AG09319 (cell line): ENCODE data around the gene SUPT3H.

Experiments
- DNase-seq: peaks from one replicate; pipeline ENCODE4 v3.0.0-alpha.2; 2010; ENCODE audit warnings: low read depth; ENCODE audit errors: extremely low read depth
- TF ChIP-seq, protein P1 (sequence below): IDR thresholded peaks from 2 replicates; pipeline ENCODE4 v1.5.1; 2011; ENCODE audit warnings: low read depth, mild to moderate bottlenecking, inconsistent platforms, low read length, moderate library complexity

The SUPT3H gene

DNA sequence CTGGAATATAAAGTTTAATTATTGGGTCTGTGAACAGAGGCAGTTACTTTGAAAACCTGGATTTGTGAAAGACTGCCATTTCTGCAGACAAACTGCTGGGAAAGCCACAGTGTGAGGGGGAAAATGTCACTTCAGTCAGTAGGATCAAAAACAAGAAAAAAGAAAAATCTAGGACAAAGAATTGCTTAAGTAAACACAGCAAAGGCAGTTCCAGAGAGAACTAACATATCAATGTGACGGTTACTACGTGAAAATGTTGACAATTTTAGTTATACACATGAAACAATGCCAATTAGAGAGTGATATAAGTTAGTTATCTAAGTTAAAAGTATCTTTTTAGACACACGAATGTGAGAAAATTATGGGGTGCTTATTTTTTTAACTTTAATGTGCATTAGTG is 320.0 kb downstream of the SUPT3H start:
- no peak for DNase-seq
- TF ChIP-seq, protein P1, sequence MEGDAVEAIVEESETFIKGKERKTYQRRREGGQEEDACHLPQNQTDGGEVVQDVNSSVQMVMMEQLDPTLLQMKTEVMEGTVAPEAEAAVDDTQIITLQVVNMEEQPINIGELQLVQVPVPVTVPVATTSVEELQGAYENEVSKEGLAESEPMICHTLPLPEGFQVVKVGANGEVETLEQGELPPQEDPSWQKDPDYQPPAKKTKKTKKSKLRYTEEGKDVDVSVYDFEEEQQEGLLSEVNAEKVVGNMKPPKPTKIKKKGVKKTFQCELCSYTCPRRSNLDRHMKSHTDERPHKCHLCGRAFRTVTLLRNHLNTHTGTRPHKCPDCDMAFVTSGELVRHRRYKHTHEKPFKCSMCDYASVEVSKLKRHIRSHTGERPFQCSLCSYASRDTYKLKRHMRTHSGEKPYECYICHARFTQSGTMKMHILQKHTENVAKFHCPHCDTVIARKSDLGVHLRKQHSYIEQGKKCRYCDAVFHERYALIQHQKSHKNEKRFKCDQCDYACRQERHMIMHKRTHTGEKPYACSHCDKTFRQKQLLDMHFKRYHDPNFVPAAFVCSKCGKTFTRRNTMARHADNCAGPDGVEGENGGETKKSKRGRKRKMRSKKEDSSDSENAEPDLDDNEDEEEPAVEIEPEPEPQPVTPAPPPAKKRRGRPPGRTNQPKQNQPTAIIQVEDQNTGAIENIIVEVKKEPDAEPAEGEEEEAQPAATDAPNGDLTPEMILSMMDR: no peak

DNA sequence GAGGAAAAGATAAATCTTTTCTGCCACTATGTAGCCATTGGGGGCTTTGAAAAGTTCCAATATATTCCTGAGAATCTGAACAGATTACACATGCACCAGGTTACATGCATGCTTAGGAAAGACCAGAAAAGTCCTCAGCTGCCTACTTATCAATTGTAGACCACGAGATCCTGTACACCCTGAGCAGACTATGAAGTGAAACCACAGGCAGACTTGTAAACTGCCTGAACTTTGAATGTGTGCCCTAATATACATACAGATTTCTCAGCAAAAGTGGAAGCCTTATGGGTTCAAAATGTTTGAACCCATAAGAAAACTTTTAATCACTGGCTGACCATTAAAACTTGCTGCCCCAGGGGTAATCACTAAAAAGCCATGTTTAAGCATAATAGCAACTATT is 323.1 kb downstream of the SUPT3H start:
- TF ChIP-seq, protein P1: no peak
- no peak for DNase-seq

DNA sequence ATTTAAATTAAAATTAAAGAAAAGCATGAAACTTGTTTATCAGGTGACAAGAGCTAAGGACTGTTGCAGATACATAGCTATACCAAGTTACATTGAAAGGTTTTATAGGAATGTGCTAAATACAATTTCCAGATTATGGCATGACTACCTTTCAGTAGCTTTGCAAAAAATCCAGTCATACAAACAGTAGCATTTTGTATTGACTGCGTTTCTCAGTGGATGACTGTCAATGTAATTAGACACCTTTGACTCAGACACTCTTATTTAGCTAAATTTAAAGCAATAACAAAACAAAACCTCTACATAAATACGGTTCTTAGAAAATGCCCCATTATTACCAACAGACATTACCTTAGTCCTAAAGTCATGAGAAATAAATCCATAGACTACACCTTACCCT is 325.4 kb downstream of the SUPT3H start:
- TF ChIP-seq, protein P1: no peak
- DNase-seq: no peak

GRCh38 chr6:45049188-45049843 is 328.4 kb downstream of the SUPT3H start:
- no peak for DNase-seq
- TF ChIP-seq, protein P1: no peak

DNA sequence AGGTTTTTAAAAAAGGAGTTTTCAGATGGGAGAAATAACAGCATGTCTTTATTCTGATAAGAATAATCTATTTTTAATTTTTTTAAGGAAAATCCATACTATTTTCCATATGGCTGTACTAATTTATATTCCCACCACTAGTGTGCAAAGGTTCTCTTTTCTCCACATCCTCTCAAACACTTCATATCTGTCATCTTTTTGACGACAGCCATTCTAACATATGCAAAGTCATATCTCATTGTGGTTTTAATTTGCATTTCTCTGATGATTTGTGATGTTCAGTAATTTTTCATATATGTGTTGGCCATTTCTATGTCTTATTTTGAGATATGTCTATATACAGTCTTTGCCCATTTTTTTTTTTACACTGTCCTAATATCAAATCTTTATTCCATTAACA is 330.2 kb downstream of the SUPT3H start:
- DNase-seq: no peak
- TF ChIP-seq, protein P1: no peak

- TF ChIP-seq, protein P1: no peak
- no peak for DNase-seq
These were observed 332.5 kb downstream of the SUPT3H start for GRCh38 chr6:45045253-45045601.

DNA sequence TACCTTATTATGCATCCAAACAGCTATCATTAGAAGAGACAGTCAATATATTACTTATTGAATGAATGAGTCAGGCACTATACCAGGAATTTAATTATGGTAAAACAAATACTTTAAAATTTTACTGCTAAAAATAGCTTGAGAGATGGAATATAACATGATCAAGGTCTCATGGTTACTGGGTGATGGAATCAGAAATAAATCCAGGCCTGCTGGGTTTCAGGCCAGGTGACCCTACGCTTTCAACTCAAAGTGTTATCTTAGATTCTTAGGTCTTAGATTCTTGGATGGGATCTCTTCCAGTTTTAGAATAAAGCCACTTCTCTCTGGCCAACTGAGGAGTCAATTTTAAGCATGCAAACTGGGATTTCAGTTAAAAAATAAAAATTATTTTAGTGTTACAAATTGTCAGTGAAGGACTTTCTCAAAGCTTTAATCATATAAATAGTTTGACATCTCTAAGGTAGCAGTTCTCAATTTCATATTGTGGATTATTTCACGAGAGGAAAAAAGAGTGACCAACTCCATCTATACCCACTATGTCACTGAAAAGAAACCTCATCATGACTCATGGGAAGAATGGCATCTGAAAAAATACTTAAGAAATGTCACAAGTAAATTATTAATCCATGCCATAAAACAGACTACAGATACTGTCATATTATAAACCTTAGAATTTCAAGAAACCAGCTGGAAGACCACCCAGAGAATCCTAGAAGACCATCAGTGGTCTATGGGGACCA is 333.1 kb downstream of the SUPT3H start:
- DNase-seq: no peak
- TF ChIP-seq, protein P1: no peak
